GM21723 (cell line): ENCODE data around the gene TREML2.
A peak's percentile ranks its signal among the peaks of the same experiment; 100 is the strongest.
"Not testable (repeated sequence)": the region's sequence is repeated elsewhere in the genome, so short reads cannot be mapped to it uniquely, and the experiment has no call there.

ENCODE experiments used
- ATAC-seq: cut with Tn5 transposase; IDR thresholded peaks from one replicate; pipeline ENCODE4 v1.9.1; 2021; ENCODE audit warnings: mild to moderate bottlenecking, moderate library complexity; ENCODE audit not compliant: unreplicated experiment

TREML2 gene

GRCh38 chr6:41200901-41201763 is at the start of gene TREML2:
Gene TREML2 (minus strand): TSS chr6:41201149. CDS start chr6:41201008, 141 bp downstream.
- peak; percentile 32 for ATAC-seq

- no peak for ATAC-seq
These were observed 47.1 kb upstream of the TREML2 start for GRCh38 chr6:41247882-41248705.

GRCh38 chr6:41247288-41247865 is 46.4 kb upstream of the TREML2 start:
- no peak for ATAC-seq

GRCh38 chr6:41246529-41246928 is 45.6 kb upstream of the TREML2 start:
- not testable (repeated sequence) for ATAC-seq

GRCh38 chr6:41239467-41240159 is 38.7 kb upstream of the TREML2 start:
- ATAC-seq, result no peak

- no peak for ATAC-seq
These were observed 36.2 kb upstream of the TREML2 start for GRCh38 chr6:41237128-41237527.

- ATAC-seq, result no peak
These were observed 35.3 kb upstream of the TREML2 start for GRCh38 chr6:41236276-41236675.

- ATAC-seq, result no peak
These were observed 31.7 kb upstream of the TREML2 start for GRCh38 chr6:41232667-41233066.

GRCh38 chr6:41231246-41231645 is 30.3 kb upstream of the TREML2 start:
- no peak for ATAC-seq

- no peak for ATAC-seq
These were observed 28.8 kb upstream of the TREML2 start for GRCh38 chr6:41229721-41230120.

GRCh38 chr6:41228616-41229015 is 27.7 kb upstream of the TREML2 start:
- ATAC-seq, result no peak

- no peak for ATAC-seq
These were observed 27.1 kb upstream of the TREML2 start, which contains the start of gene TREML4 for GRCh38 chr6:41228096-41228495. Gene TREML4 (plus strand): TSS chr6:41228349. CDS start chr6:41228428, 79 bp downstream.

GRCh38 chr6:41226752-41227151 is 25.8 kb upstream of the TREML2 start:
- no peak for ATAC-seq

GRCh38 chr6:41224800-41225199 is 23.9 kb upstream of the TREML2 start:
- no peak for ATAC-seq

- ATAC-seq, result no peak
These were observed 21.6 kb upstream of the TREML2 start for GRCh38 chr6:41222513-41222912.

- no peak for ATAC-seq
These were observed 21.1 kb upstream of the TREML2 start for GRCh38 chr6:41222045-41222444.

- ATAC-seq, result no peak
These were observed 15.7 kb upstream of the TREML2 start for GRCh38 chr6:41216616-41217015.

- ATAC-seq, result no peak
These were observed 14.8 kb upstream of the TREML2 start for GRCh38 chr6:41215777-41216176.

GRCh38 chr6:41214559-41215238 is 13.8 kb upstream of the TREML2 start:
- ATAC-seq, result no peak
